Hepatocyte (in vitro differentiated cells): ENCODE data around the gene LDHB. TPM values are rescaled to one million over a fixed set of nuclear protein-coding genes. Genes with fewer than 3 reads are reported as not detected.

ENCODE experiments used
- DNase-seq: peaks from one replicate; pipeline ENCODE4 v3.0.0-alpha.2; 2016; ENCODE audit warnings: low spot score
- H2AFZ ChIP-seq: fragments of 200-600 bp; sonication (generic); 2 replicates; pipeline ENCODE4 v1.6.0; 2016; ENCODE audit warnings: antibody characterized with exemption, mild to moderate bottlenecking
- H3K27ac ChIP-seq: fragments of 200-600 bp; sonication (generic); 2 replicates; pipeline ENCODE4 v1.5.1; 2016; ENCODE audit warnings: mild to moderate bottlenecking
- H3K27me3 ChIP-seq: fragments of 200-600 bp; sonication (generic); 2 replicates; pipeline ENCODE4 v1.6.1; 2016
- H3K36me3 ChIP-seq: fragments of 200-600 bp; sonication (generic); replicated peaks from 2 replicates; pipeline ENCODE4 v1.5.1; 2016; ENCODE audit warnings: low read depth; ENCODE audit not compliant: insufficient read depth
- H3K4me1 ChIP-seq: fragments of 200-600 bp; sonication (generic); 2 replicates; pipeline ENCODE4 v1.5.1; 2016; ENCODE audit warnings: mild to moderate bottlenecking, moderate library complexity; ENCODE audit not compliant: insufficient read depth
- H3K4me2 ChIP-seq: fragments of 200-600 bp; sonication (generic); 2 replicates; pipeline ENCODE4 v1.6.0; 2016
- H3K4me3 ChIP-seq: fragments of 200-600 bp; sonication (generic); 2 replicates; pipeline ENCODE4 v1.5.1; 2016; ENCODE audit warnings: mild to moderate bottlenecking
- H3K79me2 ChIP-seq: fragments of 200-600 bp; sonication (generic); 2 replicates; pipeline ENCODE4 v1.6.0; 2017; ENCODE audit warnings: mild to moderate bottlenecking
- H3K9me2 ChIP-seq: fragments of 200-600 bp; sonication (generic); replicated peaks from 2 replicates; pipeline ENCODE4 v1.6.0; 2017; ENCODE audit warnings: mild to moderate bottlenecking; ENCODE audit not compliant: insufficient read depth
- H3K9me3 ChIP-seq: fragments of 200-600 bp; sonication (generic); 2 replicates; pipeline ENCODE4 v1.5.1; 2016; ENCODE audit warnings: low read depth, mild to moderate bottlenecking
- H4K20me1 ChIP-seq: fragments of 200-600 bp; sonication (generic); 2 replicates; pipeline ENCODE4 v1.6.0; 2016; ENCODE audit warnings: mild to moderate bottlenecking; ENCODE audit not compliant: insufficient read depth, poor library complexity, severe bottlenecking
- CTCF ChIP-seq: fragments of 200-600 bp; sonication (generic); IDR thresholded peaks from 2 replicates; pipeline ENCODE4 v1.5.1; 2016; ENCODE audit warnings: antibody characterized with exemption, mild to moderate bottlenecking; ENCODE audit not compliant: poor library complexity
- EZH2 ChIP-seq: fragments of 200-600 bp; sonication (generic); IDR thresholded peaks from 2 replicates; pipeline ENCODE4 v1.6.1; 2016; ENCODE audit warnings: antibody characterized with exemption, mild to moderate bottlenecking, borderline replicate concordance
- EZH2phosphoT487 ChIP-seq: fragments of 200-600 bp; sonication (generic); IDR thresholded peaks from one replicate; pipeline ENCODE4 v1.6.1; 2018; ENCODE audit warnings: antibody characterized with exemption, mild to moderate bottlenecking, low read depth, moderate library complexity; ENCODE audit not compliant: unreplicated experiment, severe bottlenecking
- WGBS: methylation state at CpG from one replicate; pipeline ENCODE4 v1.1.6; 2016; ENCODE audit warnings: low lambda C conversion rate; ENCODE audit errors: missing lambda C conversion rate; 5-methylcytosine and 5-hydroxymethylcytosine counted together
- polyA plus RNA-seq: library from polyadenylated mRNA; unstranded; fragments of >200 nt; fragmentation: Nextera tagmentation; extraction: Ambion mirVana; gene quantifications from 2 replicates; pipeline ENCODE4 v1.2.1, GENCODE V29; 2016
- total RNA-seq: library from RNA; depleted of rRNA; stranded (reverse); fragments of >200 nt; gene quantifications from 2 replicates; pipeline ENCODE4 v1.2.3, GENCODE V29; 2014

Gene LDHB
- total and polyA plus RNA-seq, 2 experiments from 2014 or later = 641 to 669 TPM

GRCh38 chr12:21691515-21691914 is 33.9 kb upstream of the LDHB start:
- no peak overlapping the region for H3K4me2 ChIP-seq
- TF ChIP-seq EZH2phosphoT487 = no peak
- 82% methylated on average over 1 of the region's 1 CpG for WGBS
- H3K9me3 ChIP-seq = no peaks in the 10 kb centered on the region
- H4K20me1 ChIP-seq = no peaks in the 10 kb centered on the region
- H3K4me1 ChIP-seq = no peaks in the 10 kb centered on the region
- H3K27me3 ChIP-seq = no peaks in the 10 kb centered on the region
- no peaks in the 10 kb centered on the region for H3K9me2 ChIP-seq
- no peaks in the 10 kb centered on the region for H3K36me3 ChIP-seq
- no peak overlapping the region for H3K4me3 ChIP-seq
- no peak for DNase-seq
- no peak overlapping the region for H3K27ac ChIP-seq
- H2AFZ ChIP-seq = no peak overlapping the region
- H3K79me2 ChIP-seq = no peaks in the 10 kb centered on the region

- Histone ChIP-seq H3K9me3 (no peaks in the 10 kb centered on the region), H3K9me2 (no peaks in the 10 kb centered on the region), H3K36me3 (no peaks in the 10 kb centered on the region), H3K27me3 (no peaks in the 10 kb centered on the region), H2AFZ (no peak overlapping the region), H3K79me2 (no peaks in the 10 kb centered on the region), H3K4me3 (no peak overlapping the region), H3K4me1 (no peaks in the 10 kb centered on the region), H4K20me1 (no peaks in the 10 kb centered on the region), H3K4me2 (no peak overlapping the region), H3K27ac (no peak overlapping the region)
- TF ChIP-seq EZH2 (no peak), CTCF (no peak), EZH2phosphoT487 (no peak)
- DNase-seq = no peak
- 84% methylated on average over 2 of the region's 2 CpGs for WGBS
Measured at GRCh38 chr12:21690704-21691368, 33.2 kb upstream of the LDHB start.

- no peak for DNase-seq
- 90% methylated on average over 3 of the region's 3 CpGs for WGBS
- H3K4me2 ChIP-seq = no peak overlapping the region
- H3K4me1 ChIP-seq = no peaks in the 10 kb centered on the region
- TF ChIP-seq CTCF = no peak
- no peak for TF ChIP-seq EZH2phosphoT487
- no peak for TF ChIP-seq EZH2
- no peak overlapping the region for H3K4me3 ChIP-seq
- no peak overlapping the region for H3K27ac ChIP-seq
- H3K79me2 ChIP-seq = no peaks in the 10 kb centered on the region
- no peaks in the 10 kb centered on the region for H4K20me1 ChIP-seq
- H3K27me3 ChIP-seq = no peaks in the 10 kb centered on the region
- no peaks in the 10 kb centered on the region for H3K36me3 ChIP-seq
- H3K9me2 ChIP-seq = no peaks in the 10 kb centered on the region
- no peak overlapping the region for H2AFZ ChIP-seq
- no peaks in the 10 kb centered on the region for H3K9me3 ChIP-seq
Measured at GRCh38 chr12:21683115-21683514, 25.5 kb upstream of the LDHB start.

- H3K27me3 ChIP-seq = no peaks in the 10 kb centered on the region
- H3K36me3 ChIP-seq = no peaks in the 10 kb centered on the region
- no peak overlapping the region for H2AFZ ChIP-seq
- H3K27ac ChIP-seq = no peak overlapping the region
- no peak overlapping the region for H3K4me3 ChIP-seq
- no peak for DNase-seq
- no peaks in the 10 kb centered on the region for H4K20me1 ChIP-seq
- TF ChIP-seq CTCF (no peak), EZH2 (no peak), EZH2phosphoT487 (no peak)
- H3K9me2 ChIP-seq = no peaks in the 10 kb centered on the region
- H3K79me2 ChIP-seq = no peaks in the 10 kb centered on the region
- no peaks in the 10 kb centered on the region for H3K9me3 ChIP-seq
- H3K4me1 ChIP-seq = no peaks in the 10 kb centered on the region
- H3K4me2 ChIP-seq = no peak overlapping the region
- WGBS = 50% methylated on average over 1 of the region's 1 CpG
Measured at GRCh38 chr12:21678959-21679358, 21.3 kb upstream of the LDHB start.
